ENCODE measurements around the gene AHNAK. TPM values are rescaled to one million over a fixed set of nuclear protein-coding genes. Genes with fewer than 3 reads are reported as not detected.

Gene AHNAK
- total and polyA plus RNA-seq, 2 donors (not counting 1 experiment from before 2014, with no cell fraction given) = 220 to 762 TPM

DNA sequence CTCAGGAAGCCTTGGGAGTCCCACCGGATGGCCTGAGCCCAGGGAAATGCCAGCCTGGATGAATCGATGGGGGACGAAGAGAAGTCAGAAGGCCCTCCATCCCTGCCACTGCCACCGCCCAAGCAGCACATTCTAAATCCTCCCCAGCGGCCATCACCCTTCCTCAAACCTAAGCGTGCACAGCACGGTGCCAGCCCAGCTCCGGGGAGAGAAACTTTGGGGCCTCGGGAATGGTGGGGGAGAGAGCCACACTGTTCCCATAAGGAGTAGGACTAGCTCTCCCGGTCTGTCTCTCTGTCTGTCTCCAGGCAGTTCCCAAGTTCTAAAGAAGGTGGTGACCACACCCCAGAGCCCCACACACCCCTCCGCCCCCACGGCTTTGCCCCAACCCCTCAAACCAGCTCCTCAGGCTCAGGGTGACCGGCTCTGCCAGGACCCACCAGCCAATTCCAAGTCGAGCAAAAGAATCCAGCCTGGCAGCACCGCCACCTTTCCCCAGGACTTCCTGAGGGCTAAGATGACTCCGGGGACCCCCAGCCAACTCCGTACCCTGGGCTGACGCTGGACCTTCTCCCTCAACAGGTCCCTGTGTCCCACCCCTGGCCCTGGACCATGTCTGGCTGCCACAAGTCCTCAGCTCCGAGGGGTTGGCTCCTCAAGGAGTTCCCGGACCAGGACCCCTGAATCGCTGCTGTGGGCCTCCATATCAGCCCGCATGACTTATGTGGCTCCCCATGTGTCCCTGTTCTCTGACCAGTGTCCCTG, 2.7 kb downstream of the AHNAK start:
- Histone ChIP-seq H3K4me1 (ENCODE audit: control insufficient read depth, extremely low read depth, insufficient read depth, low read length) (peaks cover 29% of the 10 kb centered on the region), H2AFZ (ENCODE audit: low read length) (no peak overlapping the region), H3K27me3 (ENCODE audit: control insufficient read depth, insufficient read depth, low read length) (no peaks in the 10 kb centered on the region), H3K9me3 (ENCODE audit: control insufficient read depth, insufficient read depth, low read depth, low read length) (no peaks in the 10 kb centered on the region), H3K79me2 (ENCODE audit: control insufficient read depth, insufficient read depth, low read length) (peaks cover 90% of the 10 kb centered on the region), H3K36me3 (ENCODE audit: control insufficient read depth, insufficient read depth, low read length) (peaks cover 11% of the 10 kb centered on the region), H4K20me1 (ENCODE audit: control insufficient read depth, extremely low read depth, insufficient read depth, low read length) (peaks cover 13% of the 10 kb centered on the region), H3K9ac (ENCODE audit: insufficient read depth, low read length) (peak overlapping the region; percentile 91), H3K4me3 (replicated peaks in 1 of 4; ENCODE audit: control extremely low read depth in 1 of 4, insufficient read depth in 1 of 4, low read depth in 3 of 4, low read length in 4 of 4) (peak overlapping the region; percentile 96 to 100 (median 98)), H3K4me2 (ENCODE audit: extremely low read depth, insufficient read depth, low read length) (peak overlapping the region; percentile 85), H3K27ac (ENCODE audit: insufficient read depth, low read length) (peak overlapping the region; percentile 83)
- TF ChIP-seq, protein P1, sequence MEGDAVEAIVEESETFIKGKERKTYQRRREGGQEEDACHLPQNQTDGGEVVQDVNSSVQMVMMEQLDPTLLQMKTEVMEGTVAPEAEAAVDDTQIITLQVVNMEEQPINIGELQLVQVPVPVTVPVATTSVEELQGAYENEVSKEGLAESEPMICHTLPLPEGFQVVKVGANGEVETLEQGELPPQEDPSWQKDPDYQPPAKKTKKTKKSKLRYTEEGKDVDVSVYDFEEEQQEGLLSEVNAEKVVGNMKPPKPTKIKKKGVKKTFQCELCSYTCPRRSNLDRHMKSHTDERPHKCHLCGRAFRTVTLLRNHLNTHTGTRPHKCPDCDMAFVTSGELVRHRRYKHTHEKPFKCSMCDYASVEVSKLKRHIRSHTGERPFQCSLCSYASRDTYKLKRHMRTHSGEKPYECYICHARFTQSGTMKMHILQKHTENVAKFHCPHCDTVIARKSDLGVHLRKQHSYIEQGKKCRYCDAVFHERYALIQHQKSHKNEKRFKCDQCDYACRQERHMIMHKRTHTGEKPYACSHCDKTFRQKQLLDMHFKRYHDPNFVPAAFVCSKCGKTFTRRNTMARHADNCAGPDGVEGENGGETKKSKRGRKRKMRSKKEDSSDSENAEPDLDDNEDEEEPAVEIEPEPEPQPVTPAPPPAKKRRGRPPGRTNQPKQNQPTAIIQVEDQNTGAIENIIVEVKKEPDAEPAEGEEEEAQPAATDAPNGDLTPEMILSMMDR (conservative IDR thresholded peaks at IDR 0.05 in 1 of 2, IDR thresholded peaks at IDR 0.05 in 1 of 2; ENCODE audit: low read depth in 1 of 2, low read length in 2 of 2) = no peak
- TF ChIP-seq EZH2 (IDR thresholded peaks at IDR 0.05; ENCODE audit: low read length, missing control alignments) = no peak
- no peak for DNase-seq (ENCODE audit: low read depth in 2 of 2)

DNA sequence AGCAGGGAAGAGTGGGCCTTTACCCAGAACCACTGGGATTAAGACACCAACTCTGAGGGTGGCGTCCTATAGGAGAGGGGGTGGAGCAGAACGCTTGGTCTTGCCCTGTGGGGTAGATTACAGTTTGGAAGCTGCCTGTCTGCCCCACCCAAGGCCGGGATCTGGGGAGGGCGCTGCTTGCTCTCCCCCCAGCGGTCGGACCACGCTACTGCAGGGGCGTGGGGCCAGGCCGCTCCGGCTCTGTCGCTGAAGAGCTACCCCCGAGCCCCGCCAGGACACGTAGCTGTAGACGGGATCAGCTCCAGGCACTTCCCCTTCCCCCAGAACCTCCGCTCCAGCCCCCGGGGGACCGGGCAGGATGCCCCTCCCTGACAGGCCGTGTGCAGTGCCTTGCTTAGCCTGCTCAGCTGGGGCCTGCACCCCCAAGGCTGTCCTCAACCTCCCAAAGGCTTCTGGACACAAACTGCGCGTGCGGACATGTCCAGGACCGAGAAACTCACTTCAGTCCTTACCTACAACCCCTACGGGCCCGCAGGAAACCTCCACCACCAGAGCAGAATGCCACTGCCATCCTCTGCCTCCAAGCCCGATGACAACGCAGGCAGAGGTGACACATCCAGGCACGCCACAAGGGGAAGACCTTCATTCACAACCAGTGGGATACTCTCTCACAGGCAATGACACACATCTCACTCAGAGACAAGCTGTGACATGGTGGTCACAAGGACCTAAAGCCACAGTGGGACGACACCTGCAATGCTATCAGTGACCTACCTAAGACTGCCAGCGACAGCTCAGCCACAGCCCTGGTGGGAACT, 3.6 kb downstream of the AHNAK start:
- Histone ChIP-seq H3K4me2 (ENCODE audit: extremely low read depth, insufficient read depth, low read length) (peak overlapping the region; percentile 85), H3K27ac (ENCODE audit: insufficient read depth, low read length) (peak overlapping the region; percentile 83), H2AFZ (ENCODE audit: low read length) (no peak overlapping the region), H3K36me3 (ENCODE audit: control insufficient read depth, insufficient read depth, low read length) (peaks cover 11% of the 10 kb centered on the region), H4K20me1 (ENCODE audit: control insufficient read depth, extremely low read depth, insufficient read depth, low read length) (peaks cover 21% of the 10 kb centered on the region), H3K27me3 (ENCODE audit: control insufficient read depth, insufficient read depth, low read length) (no peaks in the 10 kb centered on the region), H3K4me1 (ENCODE audit: control insufficient read depth, extremely low read depth, insufficient read depth, low read length) (peaks cover 36% of the 10 kb centered on the region), H3K9me3 (ENCODE audit: control insufficient read depth, insufficient read depth, low read depth, low read length) (no peaks in the 10 kb centered on the region), H3K79me2 (ENCODE audit: control insufficient read depth, insufficient read depth, low read length) (peaks cover 97% of the 10 kb centered on the region), H3K4me3 (replicated peaks in 1 of 4; ENCODE audit: control extremely low read depth in 1 of 4, insufficient read depth in 1 of 4, low read depth in 3 of 4, low read length in 4 of 4) (peak overlapping the region; percentile 96 to 100 (median 98)), H3K9ac (ENCODE audit: insufficient read depth, low read length) (peak overlapping the region; percentile 60)
- peak; percentile 71 to 81 for DNase-seq (ENCODE audit: low read depth in 2 of 2)
- TF ChIP-seq, protein P1 (conservative IDR thresholded peaks at IDR 0.05 in 1 of 2, IDR thresholded peaks at IDR 0.05 in 1 of 2; ENCODE audit: low read depth in 1 of 2, low read length in 2 of 2) = peak; percentile 95 to 97
- TF ChIP-seq EZH2 (IDR thresholded peaks at IDR 0.05; ENCODE audit: low read length, missing control alignments) = no peak

- Histone ChIP-seq H3K4me2 (ENCODE audit: extremely low read depth, insufficient read depth, low read length) (peak overlapping the region; percentile 85), H2AFZ (ENCODE audit: low read length) (no peak overlapping the region), H3K9me3 (ENCODE audit: control insufficient read depth, insufficient read depth, low read depth, low read length) (no peaks in the 10 kb centered on the region), H3K79me2 (ENCODE audit: control insufficient read depth, insufficient read depth, low read length) (peaks cover 96% of the 10 kb centered on the region), H3K9ac (ENCODE audit: insufficient read depth, low read length) (peak overlapping the region; percentile 60), H3K4me3 (replicated peaks in 1 of 4; ENCODE audit: control extremely low read depth in 1 of 4, insufficient read depth in 1 of 4, low read depth in 3 of 4, low read length in 4 of 4) (peak overlapping the region; percentile 96 to 100 (median 98)), H3K4me1 (ENCODE audit: control insufficient read depth, extremely low read depth, insufficient read depth, low read length) (peaks cover 35% of the 10 kb centered on the region), H3K27me3 (ENCODE audit: control insufficient read depth, insufficient read depth, low read length) (no peaks in the 10 kb centered on the region), H3K36me3 (ENCODE audit: control insufficient read depth, insufficient read depth, low read length) (peaks cover 11% of the 10 kb centered on the region), H3K27ac (ENCODE audit: insufficient read depth, low read length) (peak overlapping the region; percentile 83), H4K20me1 (ENCODE audit: control insufficient read depth, extremely low read depth, insufficient read depth, low read length) (peaks cover 23% of the 10 kb centered on the region)
- TF ChIP-seq, protein P1 (conservative IDR thresholded peaks at IDR 0.05 in 1 of 2, IDR thresholded peaks at IDR 0.05 in 1 of 2; ENCODE audit: low read depth in 1 of 2, low read length in 2 of 2) = no peak
- no peak for TF ChIP-seq EZH2 (IDR thresholded peaks at IDR 0.05; ENCODE audit: low read length, missing control alignments)
- DNase-seq (ENCODE audit: low read depth in 2 of 2) = no peak
Observed at GRCh38 chr11:62542111-62542745, 4.4 kb downstream of the AHNAK start.

All from fibroblast of lung (primary cell).